Measurements from ENCODE around the gene C14orf93.

C14orf93 gene

DNA sequence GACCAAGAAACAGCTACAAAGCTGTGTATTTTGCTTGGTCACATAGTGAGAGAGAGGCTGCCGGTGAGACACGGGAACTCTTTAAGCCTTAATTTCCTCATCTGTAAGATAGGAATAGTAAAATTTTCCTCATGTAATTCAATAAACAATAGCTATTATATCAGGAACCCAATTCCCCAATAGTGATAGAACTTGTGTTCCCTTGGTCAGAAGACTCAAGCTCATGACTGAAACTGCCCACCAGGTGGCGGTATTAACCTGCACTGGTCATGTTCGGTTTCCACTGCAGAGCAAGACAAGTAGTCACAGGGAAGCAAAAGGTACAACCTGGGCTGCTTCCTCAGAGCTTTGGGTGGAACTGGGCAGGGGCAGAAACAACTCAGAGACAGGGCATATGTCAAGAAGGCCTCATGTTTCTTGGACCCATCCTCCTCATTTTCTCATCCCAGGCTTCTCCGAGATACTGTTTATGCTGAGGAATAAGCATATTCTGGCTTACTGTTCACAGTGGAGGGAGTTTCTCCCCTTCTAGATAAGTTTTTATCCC is 23.4 kb downstream of the C14orf93 start:
- Histone ChIP-seq H3K27ac (no peak overlapping the region), H3K27me3 (peaks cover 18% of the 10 kb centered on the region), H3K36me3 (peaks cover 35% of the 10 kb centered on the region), H3K4me3 (ENCODE audit: low read depth in 1 of 2, low read length in 1 of 2) (no peak overlapping the region), H3K9me3 (no peaks in the 10 kb centered on the region), H3K4me1 (ENCODE audit: control insufficient read depth in 1 of 2, insufficient read depth in 1 of 2, low read depth in 1 of 2, low read length in 1 of 2) (peaks cover 16 to 21% of the 10 kb centered on the region in 2 experiments)
- TF ChIP-seq CTCF (IDR thresholded peaks at IDR 0.05) = peak; percentile 89

DNA sequence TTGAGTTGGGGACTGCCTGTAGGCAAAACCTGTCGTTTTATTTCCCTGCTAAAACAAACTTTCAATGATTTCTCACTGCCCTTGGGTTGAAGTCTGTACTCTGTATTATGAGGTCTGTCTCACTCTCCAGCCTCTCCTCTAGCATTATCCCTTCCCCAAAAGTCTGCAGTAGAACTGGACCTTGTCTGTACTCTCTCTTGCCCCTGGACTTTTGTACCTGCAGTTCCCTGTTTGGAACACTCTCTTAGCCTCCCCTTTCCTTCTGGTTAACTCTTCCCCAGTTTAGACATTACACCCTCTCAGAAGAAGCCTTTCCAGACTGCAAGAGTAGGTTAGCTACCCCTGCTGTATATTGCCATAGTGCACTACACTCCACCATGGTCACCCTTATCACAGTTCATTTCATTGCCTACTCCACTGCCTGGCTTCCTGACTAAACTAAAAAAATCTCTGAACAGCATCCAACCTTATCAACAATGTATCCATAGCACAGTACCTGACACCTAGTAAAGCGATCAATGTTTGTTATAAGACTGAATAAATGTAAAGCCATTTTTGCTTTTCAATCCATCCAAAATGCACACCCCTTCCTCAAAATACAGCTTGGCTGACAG is 23.9 kb downstream of the C14orf93 start:
- no peak for TF ChIP-seq CTCF (IDR thresholded peaks at IDR 0.05)
- H3K4me3 ChIP-seq (ENCODE audit: low read depth in 1 of 2, low read length in 1 of 2) = no peak overlapping the region
- H3K9me3 ChIP-seq = no peaks in the 10 kb centered on the region
- H3K4me1 ChIP-seq (ENCODE audit: control insufficient read depth in 1 of 2, insufficient read depth in 1 of 2, low read depth in 1 of 2, low read length in 1 of 2) = peaks cover 22 to 27% of the 10 kb centered on the region in 2 experiments
- H3K27me3 ChIP-seq = peaks cover 24% of the 10 kb centered on the region
- H3K27ac ChIP-seq = no peak overlapping the region
- H3K36me3 ChIP-seq = peaks cover 29% of the 10 kb centered on the region

DNA sequence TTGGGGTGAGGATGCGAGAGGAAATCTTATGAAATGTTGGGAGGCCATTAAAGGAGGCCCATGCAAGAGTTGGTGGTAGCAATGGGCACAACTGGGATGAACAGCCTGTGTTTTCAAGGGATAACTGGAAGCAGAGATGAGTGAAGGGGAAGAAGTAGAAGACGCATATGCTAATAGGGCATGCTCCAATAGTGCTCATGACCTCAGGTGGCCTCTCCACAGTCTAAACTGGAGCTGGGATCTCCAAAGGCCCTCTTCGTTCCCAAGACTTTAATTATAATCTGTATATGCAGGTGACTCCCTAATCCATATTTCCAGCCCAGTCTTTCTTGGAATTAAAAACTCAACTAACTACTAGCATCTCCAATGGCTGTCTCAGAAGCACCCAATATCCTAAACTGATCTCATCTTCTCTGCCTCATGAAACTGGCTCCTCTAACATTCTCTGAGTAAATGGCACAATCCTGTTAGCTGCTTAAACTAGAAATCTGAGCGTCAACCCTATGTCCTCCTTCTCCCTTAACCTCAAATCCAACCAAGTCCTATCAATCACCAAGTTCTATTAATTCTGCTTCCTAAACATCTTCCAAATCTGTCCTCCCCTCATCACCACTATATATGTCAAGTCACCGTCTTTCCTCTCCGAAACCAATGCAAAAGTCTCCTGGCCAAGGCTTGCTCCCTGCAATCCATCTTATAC is 24.8 kb downstream of the C14orf93 start:
- no peaks in the 10 kb centered on the region for H3K9me3 ChIP-seq
- peaks cover 29% of the 10 kb centered on the region for H3K36me3 ChIP-seq
- H3K4me1 ChIP-seq (ENCODE audit: control insufficient read depth in 1 of 2, insufficient read depth in 1 of 2, low read depth in 1 of 2, low read length in 1 of 2) = peaks cover 27 to 35% of the 10 kb centered on the region in 2 experiments
- H3K27ac ChIP-seq = no peak overlapping the region
- no peak overlapping the region for H3K4me3 ChIP-seq (ENCODE audit: low read depth in 1 of 2, low read length in 1 of 2)
- H3K27me3 ChIP-seq = peaks cover 33% of the 10 kb centered on the region
- no peak for TF ChIP-seq CTCF (IDR thresholded peaks at IDR 0.05)

DNA sequence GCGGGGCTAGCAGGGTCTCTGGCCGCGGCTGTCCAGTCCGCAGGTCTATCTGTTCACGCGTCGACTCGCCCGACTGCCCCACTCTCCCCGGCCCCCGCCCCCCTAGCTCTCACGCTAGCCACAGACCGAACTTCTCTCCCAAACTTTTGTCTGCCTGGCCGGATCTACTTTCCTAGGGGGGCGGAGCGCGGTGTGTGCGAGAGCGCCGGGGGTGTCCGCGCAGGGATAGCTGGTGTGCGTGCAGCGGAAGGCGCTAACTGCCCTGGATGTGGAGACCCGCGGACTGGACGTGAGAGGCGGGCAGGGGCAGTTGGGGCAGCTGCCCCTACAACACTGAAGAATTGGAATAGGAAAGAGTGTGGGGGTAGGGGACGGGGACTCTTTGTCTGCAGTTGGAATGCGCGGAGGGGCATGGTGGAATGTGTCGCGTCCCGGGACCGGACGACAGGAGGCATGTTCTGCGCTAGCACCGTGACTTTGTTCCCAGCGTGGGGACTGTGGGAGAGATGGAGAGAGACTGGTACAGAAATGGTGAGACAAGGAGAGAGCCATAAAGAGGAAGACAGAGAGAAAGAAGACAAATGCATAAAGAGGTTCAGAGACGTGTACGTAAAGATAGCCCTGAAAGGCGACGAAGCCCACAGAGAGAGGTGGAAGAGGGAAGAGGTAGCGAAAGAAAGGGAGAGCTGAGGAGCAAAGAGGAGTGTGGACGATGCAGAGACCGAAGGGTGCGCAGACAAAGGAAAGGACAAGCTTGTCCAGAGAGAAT is 27.3 kb downstream of the C14orf93 start, which contains the start of gene AJUBA:
TSS of gene AJUBA (minus strand) at position 75 of the 769 bp plus-strand sequence. CDS start 285 bp downstream, outside the sequence.
- no peaks in the 10 kb centered on the region for H3K9me3 ChIP-seq
- peak within 1 kb of the TSS; percentile 65 to 78 for H3K4me3 ChIP-seq (ENCODE audit: low read depth in 1 of 2, low read length in 1 of 2)
- no peak for TF ChIP-seq CTCF (IDR thresholded peaks at IDR 0.05)
- peaks cover 9% of the 10 kb centered on the region for H3K36me3 ChIP-seq
- H3K27me3 ChIP-seq = peaks cover 57% of the 10 kb centered on the region
- peaks cover 27 to 36% of the 10 kb centered on the region in 2 experiments for H3K4me1 ChIP-seq (ENCODE audit: control insufficient read depth in 1 of 2, insufficient read depth in 1 of 2, low read depth in 1 of 2, low read length in 1 of 2)
- H3K27ac ChIP-seq = no peak within 1 kb of the TSS

DNA sequence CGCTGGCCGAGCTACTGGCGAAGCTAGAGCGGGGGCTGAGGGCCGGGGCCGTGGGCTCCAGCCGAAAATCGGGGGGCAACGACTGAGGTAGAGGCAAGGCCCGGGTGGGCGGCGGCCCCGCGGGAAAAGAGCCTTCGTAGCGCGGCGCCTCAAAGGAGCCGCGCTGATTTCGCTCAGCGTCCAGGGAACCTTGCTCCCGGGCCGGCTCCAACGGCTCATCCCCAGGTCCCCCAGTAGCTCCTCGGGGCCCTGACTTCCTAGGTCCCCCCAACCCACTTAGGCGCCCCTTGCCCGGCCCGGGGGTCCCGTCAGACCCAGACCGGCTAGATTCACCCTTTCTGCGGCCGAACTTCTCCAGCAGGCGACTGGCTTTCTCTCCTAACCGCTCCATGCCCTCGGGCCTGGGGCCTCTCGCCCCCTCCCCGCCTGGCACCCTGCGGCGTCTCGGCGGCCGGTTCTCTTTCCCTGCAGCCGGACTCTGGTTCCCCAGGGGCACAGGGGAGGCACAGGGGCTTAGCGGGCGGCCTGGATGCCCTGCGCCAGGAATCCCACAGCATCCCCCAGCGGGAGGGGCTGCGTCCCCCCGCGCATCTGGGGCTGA is 28.0 kb downstream of the C14orf93 start:
- peaks cover 27 to 36% of the 10 kb centered on the region in 2 experiments for H3K4me1 ChIP-seq (ENCODE audit: control insufficient read depth in 1 of 2, insufficient read depth in 1 of 2, low read depth in 1 of 2, low read length in 1 of 2)
- H3K9me3 ChIP-seq = no peaks in the 10 kb centered on the region
- peaks cover 2% of the 10 kb centered on the region for H3K36me3 ChIP-seq
- TF ChIP-seq CTCF (IDR thresholded peaks at IDR 0.05) = no peak
- no peak overlapping the region for H3K27ac ChIP-seq
- peaks cover 64% of the 10 kb centered on the region for H3K27me3 ChIP-seq
- peak overlapping the region; percentile 65 to 78 for H3K4me3 ChIP-seq (ENCODE audit: low read depth in 1 of 2, low read length in 1 of 2)
